GM12864 (cell line): ENCODE measurements around the gene UBXN11.

Experiments used
- DNase-seq: peaks from one replicate; pipeline ENCODE4 v3.0.0-alpha.2; 2011; ENCODE audit warnings: low read depth
- H3K4me3 ChIP-seq: 2 replicates; pipeline ENCODE4 v1.5.1; 2011; ENCODE audit warnings: mild to moderate bottlenecking, low read depth, low read length, control low read depth
- CTCF ChIP-seq: IDR thresholded peaks from 2 replicates; pipeline ENCODE4 v1.5.1; 2011; ENCODE audit warnings: low read depth, mild to moderate bottlenecking, moderate library complexity, low read length, control low read depth, inconsistent platforms; ENCODE audit errors: missing control alignments

Gene UBXN11

DNA sequence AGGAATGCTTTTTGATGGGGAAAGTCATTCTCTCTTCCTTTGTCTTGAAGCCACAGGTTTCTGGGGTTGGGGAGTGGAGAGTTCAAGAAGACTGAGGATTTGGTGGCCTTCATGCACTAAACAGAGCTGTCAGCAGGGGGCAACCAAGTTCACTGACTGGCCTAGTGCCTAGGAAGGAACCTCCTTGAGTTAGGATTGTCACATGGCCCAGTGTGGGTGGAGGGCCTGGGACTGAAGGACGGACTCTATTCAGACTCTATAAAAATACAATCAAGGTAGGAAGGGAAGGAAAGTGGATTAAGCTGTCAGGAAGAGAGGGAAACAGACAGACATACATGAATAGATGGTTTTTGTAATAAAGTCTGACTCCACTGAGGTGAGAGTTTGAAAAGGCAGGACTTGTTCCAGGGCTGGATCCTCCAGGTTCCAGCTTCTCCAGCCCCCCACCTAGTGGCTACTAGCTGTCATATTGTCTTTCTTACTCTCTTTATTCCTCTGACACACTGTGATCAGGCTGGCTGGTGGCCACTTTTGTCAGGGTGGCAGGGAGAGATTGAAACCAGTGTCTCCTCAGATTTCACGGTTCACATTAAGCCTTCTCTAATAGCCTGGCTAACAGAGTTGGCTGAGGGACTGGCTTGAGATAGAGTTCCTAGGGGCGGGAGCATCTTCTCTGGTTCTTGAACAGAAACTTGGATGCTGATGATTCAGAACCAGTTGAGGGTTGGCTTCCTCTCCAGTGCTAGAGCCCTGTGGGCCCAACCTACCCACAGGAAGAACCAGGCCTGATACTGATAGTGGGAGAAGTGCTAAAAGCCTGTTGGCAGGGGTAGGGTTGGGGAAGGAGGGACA lies 30.6 kb downstream of the UBXN11 start:
- no peak overlapping the region for H3K4me3 ChIP-seq
- DNase-seq, result no peak
- TF ChIP-seq CTCF, result peak; percentile 88

DNA sequence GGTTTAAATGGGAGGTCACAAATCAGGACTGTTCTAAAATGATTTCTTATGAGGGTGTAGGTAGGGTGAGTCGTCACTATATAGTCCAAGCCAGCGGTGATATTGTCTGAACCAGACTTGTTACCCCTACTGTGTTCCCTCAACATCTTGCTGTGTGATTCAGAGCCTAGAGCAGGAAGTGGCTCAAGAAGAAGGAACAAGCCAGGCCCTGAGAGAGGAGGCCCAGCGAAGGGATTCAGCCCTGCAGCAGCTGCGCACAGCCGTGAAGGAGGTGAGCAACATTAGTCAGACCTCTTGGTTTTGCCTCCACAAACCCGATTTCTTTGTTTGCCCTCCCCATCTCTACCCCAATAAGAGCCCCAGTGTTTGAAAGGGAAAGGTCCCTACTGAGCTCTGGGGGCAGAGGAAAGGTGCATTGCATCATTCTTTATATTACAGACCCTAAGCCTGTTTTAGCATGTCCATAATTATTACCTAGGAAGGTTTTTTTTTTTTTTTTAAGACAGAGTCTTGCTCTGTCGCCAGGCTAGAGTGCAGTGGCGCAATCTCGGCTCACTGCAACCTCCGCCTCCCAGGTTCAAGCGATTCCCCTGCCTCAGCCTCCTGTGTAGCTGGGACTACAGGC lies 31.5 kb downstream of the UBXN11 start:
- TF ChIP-seq CTCF, result no peak
- no peak overlapping the region for H3K4me3 ChIP-seq
- DNase-seq, result no peak

DNA sequence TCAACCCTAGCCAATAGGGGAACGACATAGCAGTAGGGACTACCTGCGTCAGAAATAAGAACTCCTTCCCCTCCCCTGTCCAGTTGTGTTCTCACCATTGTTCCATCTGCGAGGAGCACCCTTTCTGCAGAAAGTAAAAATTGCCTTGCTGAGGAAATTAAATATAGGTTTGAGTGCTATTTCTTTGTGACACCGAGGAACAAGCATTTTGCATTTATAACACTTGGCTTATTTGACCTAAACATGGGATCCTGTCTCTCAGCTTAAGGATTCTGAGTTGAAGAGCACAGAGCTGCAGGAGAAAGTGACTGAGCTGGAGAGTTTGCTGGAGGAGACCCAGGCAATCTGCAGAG lies 37.3 kb downstream of the UBXN11 start:
- no peak for TF ChIP-seq CTCF
- DNase-seq, result no peak
- H3K4me3 ChIP-seq, result no peak overlapping the region

GRCh38 chr1:26268290-26269197 lies 37.9 kb downstream of the UBXN11 start:
- DNase-seq, result no peak
- TF ChIP-seq CTCF, result no peak
- H3K4me3 ChIP-seq, result no peak overlapping the region

DNA sequence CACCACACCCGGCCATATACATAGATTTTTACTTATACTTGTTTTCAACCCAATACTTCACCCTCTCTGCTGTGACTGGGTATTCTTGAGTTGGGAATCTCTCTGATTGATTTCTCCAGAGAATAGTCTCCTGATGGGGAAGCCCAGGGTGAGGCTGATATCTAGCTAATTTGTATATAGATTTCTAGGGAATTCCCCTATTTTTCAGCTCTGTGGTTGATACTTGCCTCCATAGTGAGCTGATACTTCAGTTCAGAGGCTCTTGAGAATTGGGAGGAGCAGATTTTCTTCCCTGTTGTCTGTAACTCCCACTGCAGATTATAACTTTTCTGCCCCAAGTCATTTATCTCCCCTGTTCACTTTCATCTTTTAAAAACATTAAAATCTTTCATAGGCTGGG lies 41.0 kb downstream of the UBXN11 start:
- no peak overlapping the region for H3K4me3 ChIP-seq
- no peak for DNase-seq
- TF ChIP-seq CTCF, result no peak

DNA sequence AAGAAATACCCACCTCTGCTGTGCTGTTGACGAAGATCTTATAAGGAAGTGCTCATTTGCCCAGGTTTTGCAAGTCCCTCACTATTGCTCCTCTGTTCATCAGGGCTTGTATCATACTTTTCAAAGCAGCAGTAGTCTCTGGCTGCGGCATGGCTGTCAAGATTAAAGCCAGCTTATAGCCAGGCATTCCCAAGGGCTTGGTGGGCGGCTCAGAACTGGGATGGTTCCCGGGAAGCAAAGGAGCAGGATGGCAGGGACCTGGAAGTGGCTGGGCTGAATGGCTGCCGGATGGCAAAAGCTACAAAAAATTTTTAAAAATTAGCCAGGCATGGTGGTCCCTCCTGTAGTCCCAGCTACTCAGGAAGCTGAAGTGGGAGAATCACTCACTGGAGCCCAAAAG lies 43.2 kb downstream of the UBXN11 start:
- no peak for DNase-seq
- TF ChIP-seq CTCF, result no peak

More for the DNA sequence above, 43.2 kb downstream of the UBXN11 start:
- H3K4me3 ChIP-seq, result no peak overlapping the region
